SU-DHL-6 (cell line): ENCODE data around the gene CHCT1.

Experiments used
- CTCF ChIP-seq: fragments of 200-600 bp; sonication (generic); IDR thresholded peaks from one replicate; pipeline ENCODE4 v1.5.1; 2017; ENCODE audit warnings: antibody characterized with exemption, mild to moderate bottlenecking, low read length, moderate library complexity; ENCODE audit not compliant: insufficient read depth, poor library complexity, severe bottlenecking
- EZH2phosphoT487 ChIP-seq: fragments of 200-600 bp; sonication (generic), shearing (Covaris generic); conservative IDR thresholded peaks from 2 replicates; pipeline ENCODE4 v1.6.1; 2018; ENCODE audit warnings: mild to moderate bottlenecking, antibody characterized with exemption, low read length, moderate library complexity, mixed read lengths

DNA sequence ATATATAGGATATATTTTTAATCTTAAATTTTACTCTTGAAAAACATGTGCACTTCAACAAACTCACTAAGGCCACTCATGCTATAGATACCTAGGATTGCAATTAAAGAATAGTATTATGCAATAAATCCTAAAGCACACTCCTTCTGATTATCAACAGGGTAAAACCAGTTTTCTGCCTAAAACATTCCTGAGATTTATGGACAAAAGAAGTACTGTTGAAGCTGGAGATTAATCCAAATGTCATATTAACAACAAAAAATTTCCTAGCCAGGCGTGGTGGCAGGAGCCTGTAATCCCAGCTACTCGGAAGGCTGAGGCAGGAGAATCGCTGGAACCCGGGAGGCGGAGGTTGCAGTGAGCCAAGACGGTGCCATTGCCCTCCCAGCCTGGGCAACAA, 21.4 kb downstream of the CHCT1 start:
- TF ChIP-seq CTCF (no peak), EZH2phosphoT487 (no peak)
